Hippocampal formation (tissue), 2 donors: ENCODE measurements around the gene ZNF571.

ENCODE experiments used
- DNase-seq, 2 donors: peaks; one replicate each; lab custom pipeline; 2025; lab: John Stamatoyannopoulos, UW

The ZNF571 gene

GRCh38 chr19:37594304-37594981, at the start of gene ZNF571, which contains the start of gene ZNF540:
TSS of gene ZNF571 (minus strand) at chr19:37594792. CDS start at chr19:37586676, 8,116 bp downstream.
TSS of gene ZNF540 (plus strand) at chr19:37594876. CDS start at chr19:37598448, 3,572 bp downstream.
- DNase-seq, result peak; percentile 87 to 92

DNA sequence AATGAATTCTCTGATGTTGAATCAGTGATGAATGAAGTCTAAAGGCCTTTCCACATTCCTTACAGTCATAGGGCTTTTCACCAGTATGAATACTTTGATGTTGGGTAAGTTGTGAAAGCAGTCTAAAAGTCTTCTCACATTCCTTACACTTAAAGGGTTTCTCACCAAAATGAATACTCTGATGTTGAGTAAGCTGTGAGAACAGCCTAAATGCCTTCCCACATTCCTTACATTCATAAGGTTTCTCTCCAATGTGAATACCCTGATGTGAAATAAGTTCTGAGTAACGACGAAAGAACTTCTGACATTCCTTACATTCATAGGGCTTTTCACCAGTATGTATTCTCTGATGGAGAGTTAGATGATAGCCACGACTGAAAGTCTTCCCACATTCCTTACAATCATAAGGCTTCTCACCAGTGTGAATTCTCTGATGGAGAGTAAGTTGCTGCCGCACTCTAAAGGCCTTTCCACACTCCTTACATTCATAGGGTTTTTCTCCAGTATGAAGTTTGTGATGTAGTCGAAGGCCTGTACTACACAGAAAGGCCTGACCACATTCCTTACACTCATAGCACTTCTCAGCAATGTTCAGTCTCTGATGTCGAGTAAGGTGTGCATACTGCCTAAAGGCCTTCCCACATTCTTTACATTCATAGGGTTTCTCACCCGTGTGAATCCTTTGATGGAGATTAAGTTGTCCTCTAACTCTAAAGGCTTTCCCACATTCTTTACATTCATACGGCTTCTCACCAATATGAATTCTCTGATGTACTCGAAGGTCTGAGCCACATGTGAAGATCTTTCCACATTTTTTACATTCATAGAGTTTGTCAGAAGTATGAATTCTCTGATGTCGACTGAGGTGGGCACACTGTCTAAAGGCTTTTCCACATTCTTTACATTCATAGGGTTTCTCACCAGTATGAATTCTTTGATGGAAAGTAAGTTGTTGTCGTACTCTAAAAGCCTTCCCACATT, 40.8 kb upstream of the ZNF571 start:
- DNase-seq, result no peak

GRCh38 chr19:37594982-37595382, 390 bp upstream of the ZNF571 start:
- peak in 1 of 2 donors; percentile 70 for DNase-seq

DNA sequence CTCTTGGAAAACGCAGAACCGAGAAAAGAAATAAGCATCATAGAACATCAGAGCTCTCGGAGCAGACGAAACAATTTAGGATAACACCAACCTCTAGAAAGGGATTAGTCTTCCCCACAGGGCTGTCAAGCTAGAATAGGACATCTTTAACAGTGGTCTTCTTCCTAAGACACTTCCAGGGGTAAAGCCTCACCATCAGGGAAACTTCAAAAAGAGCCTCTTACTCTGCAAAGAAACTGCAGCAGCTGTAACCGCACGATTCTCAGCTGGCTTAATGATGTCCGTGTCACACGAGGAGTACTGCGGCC, 642 bp downstream of the ZNF571 start:
- no peak for DNase-seq

- DNase-seq, result no peak
These were observed 11.3 kb downstream of the ZNF571 start for GRCh38 chr19:37583340-37583739.

- no peak for DNase-seq
These were observed 22.4 kb downstream of the ZNF571 start for GRCh38 chr19:37572203-37572602.

GRCh38 chr19:37565370-37565669, 29.3 kb downstream of the ZNF571 start:
- DNase-seq, result no peak

GRCh38 chr19:37564624-37565369, 29.8 kb downstream of the ZNF571 start:
- no peak for DNase-seq

DNA sequence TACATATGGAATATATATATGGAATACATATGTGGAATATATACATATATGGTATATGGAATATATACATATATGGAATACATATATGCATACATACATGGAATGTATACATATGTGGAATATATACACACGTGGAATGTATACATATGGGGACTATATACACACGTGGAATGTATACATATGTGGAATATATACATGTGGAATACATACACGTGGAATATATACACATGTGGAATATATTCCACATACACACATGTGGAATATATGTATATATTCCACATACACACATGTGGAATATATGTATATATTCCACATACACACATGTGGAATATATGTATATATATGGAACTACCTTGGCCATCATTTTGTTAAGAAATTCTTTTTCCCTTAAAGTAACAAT, 31.1 kb downstream of the ZNF571 start:
- no peak for DNase-seq

DNA sequence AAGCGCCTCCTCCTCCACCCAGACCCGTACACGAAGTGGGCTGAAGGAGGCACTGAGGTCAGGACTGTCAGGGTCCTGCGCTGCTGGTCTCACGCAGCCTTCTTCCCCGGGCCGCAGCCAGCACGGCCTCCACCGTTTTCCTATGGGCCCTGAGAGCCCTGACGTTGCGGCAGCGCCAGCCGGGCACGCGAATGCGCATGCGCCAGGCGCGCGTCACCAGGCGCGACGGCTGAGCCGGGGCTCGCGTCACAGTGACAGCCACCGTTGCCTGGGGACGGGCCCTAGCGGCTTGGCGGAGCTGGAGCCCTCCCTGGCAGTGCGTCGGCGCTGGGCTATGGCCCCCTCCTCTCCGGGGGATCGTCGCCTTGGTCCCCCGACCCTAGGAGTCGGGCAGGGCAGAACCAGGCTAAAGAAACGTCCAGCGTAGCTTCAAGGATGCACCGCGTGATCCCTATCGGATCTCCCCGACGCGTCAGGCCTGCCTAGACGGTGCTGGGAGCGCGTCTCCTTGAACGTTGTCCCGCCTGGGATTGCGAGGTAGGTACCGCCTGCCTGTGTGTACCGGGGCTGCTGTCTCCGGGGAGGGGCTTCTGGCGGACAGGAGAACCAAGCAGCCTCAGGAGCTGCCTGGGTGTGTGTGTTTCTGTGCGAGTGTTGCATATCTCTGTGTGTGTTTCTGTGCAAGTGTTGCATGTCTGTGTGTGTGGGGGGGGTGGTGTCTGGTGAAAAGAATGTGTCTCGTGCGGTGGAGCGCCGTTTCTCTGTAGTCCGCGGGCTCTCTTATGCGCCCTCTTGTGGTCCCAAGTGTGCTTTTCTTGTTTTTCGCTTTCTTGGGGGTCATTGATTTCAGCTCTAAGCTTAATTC, 43.2 kb downstream of the ZNF571 start:
- no peak for DNase-seq

DNA sequence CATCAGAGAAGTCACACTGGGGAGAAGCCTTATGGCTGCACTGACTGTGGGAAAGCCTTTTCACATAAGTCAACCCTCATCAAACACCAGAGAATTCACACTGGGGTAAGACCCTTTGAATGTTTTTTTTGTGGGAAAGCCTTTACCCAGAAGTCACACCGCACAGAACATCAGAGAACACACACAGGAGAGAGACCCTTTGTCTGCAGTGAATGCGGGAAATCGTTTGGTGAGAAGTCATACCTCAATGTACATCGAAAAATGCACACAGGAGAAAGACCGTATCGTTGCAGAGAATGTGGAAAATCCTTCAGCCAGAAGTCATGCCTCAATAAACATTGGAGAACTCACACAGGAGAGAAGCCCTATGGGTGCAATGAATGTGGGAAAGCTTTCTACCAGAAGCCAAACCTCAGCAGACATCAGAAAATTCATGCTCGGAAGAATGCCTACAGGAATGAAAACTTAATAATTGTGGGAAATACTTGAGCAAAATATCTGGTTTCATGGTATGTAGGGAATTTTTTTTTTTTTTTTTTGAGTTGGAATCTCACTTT, 57.1 kb downstream of the ZNF571 start:
- DNase-seq, result no peak

DNA sequence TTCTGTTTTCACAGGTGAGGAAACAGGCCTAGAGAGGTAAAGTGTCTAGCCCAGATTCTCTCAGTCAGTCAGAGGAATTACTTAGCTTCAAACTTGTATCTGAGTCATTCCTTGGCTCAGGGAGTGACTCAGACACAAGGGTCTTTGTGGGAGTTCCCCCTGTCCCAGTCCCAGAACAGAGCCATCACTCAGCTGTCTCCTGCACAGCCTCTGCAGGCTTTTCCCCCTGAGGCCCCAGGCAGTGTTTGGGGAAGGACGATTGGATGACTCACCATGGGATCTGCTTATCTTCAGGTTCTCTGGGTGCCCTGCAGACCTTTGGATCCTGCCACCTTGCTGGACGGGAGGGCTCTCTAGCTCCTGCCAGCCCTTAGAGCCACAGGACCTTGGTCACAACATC, 74.7 kb downstream of the ZNF571 start:
- no peak for DNase-seq
